HEK293 (cell line): ENCODE results near the gene COPA.

ENCODE experiments used
- AEBP2 ChIP-seq: fragments of 450-650 bp; formaldehyde crosslinking; IDR thresholded peaks from 2 replicates; pipeline ENCODE4 v1.5.1; 2016; ENCODE audit warnings: missing biosample characterization, missing genetic modification characterization, borderline replicate concordance
- KLF9 ChIP-seq: fragments of 450-650 bp; formaldehyde crosslinking; IDR thresholded peaks from 2 replicates; pipeline ENCODE4 v1.5.1; 2016; ENCODE audit warnings: missing biosample characterization, missing genetic modification characterization, low read depth
- PRDM10 ChIP-seq: fragments of 450-650 bp; formaldehyde crosslinking; IDR thresholded peaks from 2 replicates; pipeline ENCODE4 v1.5.1; 2016; ENCODE audit warnings: missing biosample characterization, missing genetic modification characterization
- REST ChIP-seq: fragments of 450-650 bp; formaldehyde crosslinking; IDR thresholded peaks from 2 replicates; pipeline ENCODE4 v1.5.1; 2016; ENCODE audit warnings: missing biosample characterization, missing genetic modification characterization
- SCRT1 ChIP-seq: fragments of 450-650 bp; formaldehyde crosslinking; IDR thresholded peaks from 2 replicates; pipeline ENCODE4 v1.5.1; 2016; ENCODE audit warnings: missing biosample characterization, missing genetic modification characterization, borderline replicate concordance
- ZNF121 ChIP-seq: fragments of 450-650 bp; formaldehyde crosslinking; IDR thresholded peaks from 2 replicates; pipeline ENCODE4 v1.5.1; 2016; ENCODE audit warnings: missing biosample characterization, missing genetic modification characterization
- ZNF140 ChIP-seq: fragments of 450-650 bp; formaldehyde crosslinking; IDR thresholded peaks from 2 replicates; pipeline ENCODE4 v1.5.1; 2016; ENCODE audit warnings: missing biosample characterization, missing genetic modification characterization
- ZNF146 ChIP-seq: fragments of 450-650 bp; formaldehyde crosslinking; IDR thresholded peaks from 2 replicates; pipeline ENCODE4 v1.5.1; 2016; ENCODE audit warnings: missing biosample characterization, missing genetic modification characterization
- ZNF280D ChIP-seq: fragments of 450-650 bp; formaldehyde crosslinking; IDR thresholded peaks from 2 replicates; pipeline ENCODE4 v1.5.1; 2016; ENCODE audit warnings: missing biosample characterization, missing genetic modification characterization
- ZNF433 ChIP-seq: fragments of 450-650 bp; formaldehyde crosslinking; IDR thresholded peaks from 2 replicates; pipeline ENCODE4 v1.5.1; 2016; ENCODE audit warnings: missing biosample characterization, missing genetic modification characterization, low read depth
- ZNF48 ChIP-seq: fragments of 450-650 bp; formaldehyde crosslinking; IDR thresholded peaks from 2 replicates; pipeline ENCODE4 v1.5.1; 2016; ENCODE audit warnings: missing biosample characterization, missing genetic modification characterization
- ZNF629 ChIP-seq: fragments of 450-650 bp; formaldehyde crosslinking; IDR thresholded peaks from 2 replicates; pipeline ENCODE4 v1.5.1; 2017; ENCODE audit warnings: missing biosample characterization, missing genetic modification characterization
- ZNF645 ChIP-seq: fragments of 450-650 bp; formaldehyde crosslinking; IDR thresholded peaks from 2 replicates; pipeline ENCODE4; 2016; ENCODE audit warnings: missing biosample characterization, missing genetic modification characterization
- ZNF654 ChIP-seq: fragments of 450-650 bp; formaldehyde crosslinking; IDR thresholded peaks from 2 replicates; pipeline ENCODE4 v1.5.1; 2016; ENCODE audit warnings: low read depth, missing biosample characterization, missing genetic modification characterization
- ZNF660 ChIP-seq: fragments of 450-650 bp; IDR thresholded peaks from 2 replicates; pipeline ENCODE4 v1.5.1; 2018; ENCODE audit warnings: missing biosample characterization, mild to moderate bottlenecking, missing genetic modification characterization
- TF ChIP-seq, protein P1 (sequence below): fragments of 450-650 bp; formaldehyde crosslinking; IDR thresholded peaks from 2 replicates; pipeline ENCODE4 v1.5.1; 2016; ENCODE audit warnings: missing biosample characterization, missing genetic modification characterization, borderline replicate concordance
- TF ChIP-seq, protein P2 (sequence below): fragments of 450-650 bp; formaldehyde crosslinking; IDR thresholded peaks from 2 replicates; pipeline ENCODE4 v1.5.1; 2017; ENCODE audit warnings: missing biosample characterization, missing genetic modification characterization
- TF ChIP-seq, protein P3 (sequence below): fragments of 450-650 bp; IDR thresholded peaks from 2 replicates; pipeline ENCODE4 v1.5.1; 2018; ENCODE audit warnings: missing biosample characterization, mild to moderate bottlenecking, missing genetic modification characterization

The COPA gene

GRCh38 chr1:160376525-160377131 is 33.6 kb upstream of the COPA start (continued):
- no peak for TF ChIP-seq KLF9 (tag by site-specific recombination)
- peak; percentile 98 for TF ChIP-seq ZNF654 (tag by site-specific recombination)
- TF ChIP-seq PRDM10 (tag by site-specific recombination) = 0 out of 2 replicates have a peak, but pooled peaks have one; percentile 1
- no peak for TF ChIP-seq ZNF433 (tag by site-specific recombination)
- TF ChIP-seq ZNF645 (tag by site-specific recombination) = no peak
- TF ChIP-seq, protein P1, sequence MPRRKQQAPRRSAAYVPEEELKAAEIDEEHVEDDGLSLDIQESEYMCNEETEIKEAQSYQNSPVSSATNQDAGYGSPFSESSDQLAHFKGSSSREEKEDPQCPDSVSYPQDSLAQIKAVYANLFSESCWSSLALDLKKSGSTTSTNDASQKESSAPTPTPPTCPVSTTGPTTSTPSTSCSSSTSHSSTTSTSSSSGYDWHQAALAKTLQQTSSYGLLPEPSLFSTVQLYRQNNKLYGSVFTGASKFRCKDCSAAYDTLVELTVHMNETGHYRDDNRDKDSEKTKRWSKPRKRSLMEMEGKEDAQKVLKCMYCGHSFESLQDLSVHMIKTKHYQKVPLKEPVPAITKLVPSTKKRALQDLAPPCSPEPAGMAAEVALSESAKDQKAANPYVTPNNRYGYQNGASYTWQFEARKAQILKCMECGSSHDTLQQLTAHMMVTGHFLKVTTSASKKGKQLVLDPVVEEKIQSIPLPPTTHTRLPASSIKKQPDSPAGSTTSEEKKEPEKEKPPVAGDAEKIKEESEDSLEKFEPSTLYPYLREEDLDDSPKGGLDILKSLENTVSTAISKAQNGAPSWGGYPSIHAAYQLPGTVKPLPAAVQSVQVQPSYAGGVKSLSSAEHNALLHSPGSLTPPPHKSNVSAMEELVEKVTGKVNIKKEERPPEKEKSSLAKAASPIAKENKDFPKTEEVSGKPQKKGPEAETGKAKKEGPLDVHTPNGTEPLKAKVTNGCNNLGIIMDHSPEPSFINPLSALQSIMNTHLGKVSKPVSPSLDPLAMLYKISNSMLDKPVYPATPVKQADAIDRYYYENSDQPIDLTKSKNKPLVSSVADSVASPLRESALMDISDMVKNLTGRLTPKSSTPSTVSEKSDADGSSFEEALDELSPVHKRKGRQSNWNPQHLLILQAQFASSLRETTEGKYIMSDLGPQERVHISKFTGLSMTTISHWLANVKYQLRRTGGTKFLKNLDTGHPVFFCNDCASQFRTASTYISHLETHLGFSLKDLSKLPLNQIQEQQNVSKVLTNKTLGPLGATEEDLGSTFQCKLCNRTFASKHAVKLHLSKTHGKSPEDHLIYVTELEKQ (tag by site-specific recombination) = no peak
- no peak for TF ChIP-seq ZNF48 (tag by site-specific recombination)
- TF ChIP-seq REST (tag by site-specific recombination) = no peak
- TF ChIP-seq ZNF280D (tag by site-specific recombination) = no peak
- TF ChIP-seq, protein P2, sequence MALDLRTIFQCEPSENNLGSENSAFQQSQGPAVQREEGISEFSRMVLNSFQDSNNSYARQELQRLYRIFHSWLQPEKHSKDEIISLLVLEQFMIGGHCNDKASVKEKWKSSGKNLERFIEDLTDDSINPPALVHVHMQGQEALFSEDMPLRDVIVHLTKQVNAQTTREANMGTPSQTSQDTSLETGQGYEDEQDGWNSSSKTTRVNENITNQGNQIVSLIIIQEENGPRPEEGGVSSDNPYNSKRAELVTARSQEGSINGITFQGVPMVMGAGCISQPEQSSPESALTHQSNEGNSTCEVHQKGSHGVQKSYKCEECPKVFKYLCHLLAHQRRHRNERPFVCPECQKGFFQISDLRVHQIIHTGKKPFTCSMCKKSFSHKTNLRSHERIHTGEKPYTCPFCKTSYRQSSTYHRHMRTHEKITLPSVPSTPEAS = no peak
- TF ChIP-seq ZNF146 = no peak
- no peak for TF ChIP-seq ZNF121 (tag by site-specific recombination)
- 0 out of 2 replicates have a peak, but pooled peaks have one; percentile 71 for TF ChIP-seq ZNF660 (tag by site-specific recombination)
- no peak for TF ChIP-seq AEBP2 (tag by site-specific recombination)
- TF ChIP-seq ZNF140 (tag by site-specific recombination) = no peak
- no peak for TF ChIP-seq SCRT1 (tag by site-specific recombination)
- TF ChIP-seq, protein P3, sequence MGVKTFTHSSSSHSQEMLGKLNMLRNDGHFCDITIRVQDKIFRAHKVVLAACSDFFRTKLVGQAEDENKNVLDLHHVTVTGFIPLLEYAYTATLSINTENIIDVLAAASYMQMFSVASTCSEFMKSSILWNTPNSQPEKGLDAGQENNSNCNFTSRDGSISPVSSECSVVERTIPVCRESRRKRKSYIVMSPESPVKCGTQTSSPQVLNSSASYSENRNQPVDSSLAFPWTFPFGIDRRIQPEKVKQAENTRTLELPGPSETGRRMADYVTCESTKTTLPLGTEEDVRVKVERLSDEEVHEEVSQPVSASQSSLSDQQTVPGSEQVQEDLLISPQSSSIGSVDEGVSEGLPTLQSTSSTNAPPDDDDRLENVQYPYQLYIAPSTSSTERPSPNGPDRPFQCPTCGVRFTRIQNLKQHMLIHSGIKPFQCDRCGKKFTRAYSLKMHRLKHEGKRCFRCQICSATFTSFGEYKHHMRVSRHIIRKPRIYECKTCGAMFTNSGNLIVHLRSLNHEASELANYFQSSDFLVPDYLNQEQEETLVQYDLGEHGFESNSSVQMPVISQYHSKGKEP (tag by site-specific recombination) = no peak
- TF ChIP-seq ZNF629 (tag by site-specific recombination) = no peak
